Liver (tissue), 9 donors: ENCODE data around the gene ZP4. TPM values are rescaled to one million over a fixed set of nuclear protein-coding genes. Genes with fewer than 3 reads are reported as not detected.

Experiments used
- DNase-seq: peaks from one replicate; pipeline ENCODE4 v3.0.0-alpha.2; 2017; ENCODE audit warnings: low spot score
- H3K27ac ChIP-seq, 2 donors: one replicate each; pipeline ENCODE4 v1.7.0; 2013; ENCODE audit warnings: inconsistent platforms in 2 of 2, low read length in 2 of 2, control low read depth in 1 of 2, low read depth in 1 of 2, mild to moderate bottlenecking in 1 of 2
- H3K27me3 ChIP-seq, 4 donors: one replicate each; pipeline versions ENCODE4 v1.6.1 to v1.7.0; 2013; ENCODE audit warnings: low read length in 3 of 4, inconsistent platforms in 1 of 4, mild to moderate bottlenecking in 1 of 4, moderate library complexity in 1 of 4; ENCODE audit not compliant: control insufficient read depth in 4 of 4, insufficient read depth in 4 of 4
- H3K36me3 ChIP-seq, 4 donors: one replicate each; pipeline versions ENCODE4 v1.6.1 to v1.7.0; 2013; ENCODE audit warnings: low read length in 3 of 4, mild to moderate bottlenecking in 3 of 4, low read depth in 1 of 4, moderate library complexity in 1 of 4; ENCODE audit not compliant: control insufficient read depth in 4 of 4, insufficient read depth in 3 of 4
- H3K4me1 ChIP-seq, 4 donors: one replicate each; pipeline versions ENCODE4 v1.6.1 to v1.7.0; 2013; ENCODE audit warnings: low read length in 3 of 4, mild to moderate bottlenecking in 3 of 4, moderate library complexity in 1 of 4; ENCODE audit not compliant: control insufficient read depth in 4 of 4, insufficient read depth in 4 of 4
- H3K4me3 ChIP-seq, 3 donors: one replicate each; pipeline versions ENCODE4 v1.6.1 to v1.7.0; 2013; ENCODE audit warnings: low read length in 3 of 3, control low read depth in 1 of 3, low read depth in 1 of 3, mild to moderate bottlenecking in 1 of 3
- H3K9ac ChIP-seq, 2 donors: one replicate each; pipeline ENCODE4 v1.7.0; 2013; ENCODE audit warnings: low read length in 2 of 2, mild to moderate bottlenecking in 2 of 2, moderate library complexity in 2 of 2, control low read depth in 1 of 2, low read depth in 1 of 2
- H3K9me3 ChIP-seq, 4 donors: one replicate each; pipeline versions ENCODE4 v1.6.1 to v1.7.0; 2013; ENCODE audit warnings: low read length in 3 of 4; ENCODE audit not compliant: control insufficient read depth in 4 of 4
- ATF3 ChIP-seq: IDR thresholded peaks from 2 replicates; pipeline ENCODE4 v1.6.1; 2016; ENCODE audit warnings: antibody characterized with exemption
- CTCF ChIP-seq: fragments of 150-350 bp; IDR thresholded peaks from 2 replicates; pipeline ENCODE4 v1.5.1; 2017; ENCODE audit warnings: improper control_type of control experiment, low read depth, low read length; ENCODE audit not compliant: missing input control
- EGR1 ChIP-seq, 2 donors: IDR thresholded peaks; 2 replicates each; pipeline ENCODE4 v1.6.1; 2016 to 2018; ENCODE audit warnings: antibody characterized with exemption in 2 of 2, low read depth in 2 of 2
- FOXA1 ChIP-seq: IDR thresholded peaks from 2 replicates; pipeline ENCODE4 v1.6.1; 2016; ENCODE audit warnings: antibody characterized with exemption
- GABPA ChIP-seq, 2 donors: IDR thresholded peaks in 1 of 2; conservative IDR thresholded peaks in 1 of 2; 2 replicates each; pipeline ENCODE4 v1.6.1; 2016; ENCODE audit warnings: antibody characterized with exemption in 2 of 2, mild to moderate bottlenecking in 1 of 2, moderate library complexity in 1 of 2
- HNF4A ChIP-seq, 2 donors: conservative IDR thresholded peaks; 2 replicates each; pipeline ENCODE4 v1.6.1; 2016; ENCODE audit warnings: antibody characterized with exemption in 2 of 2, mild to moderate bottlenecking in 2 of 2
- HNF4G ChIP-seq: IDR thresholded peaks from 2 replicates; pipeline ENCODE4 v1.6.1; 2016; ENCODE audit warnings: antibody characterized with exemption
- JUND ChIP-seq, 2 donors: IDR thresholded peaks; 2 replicates each; pipeline ENCODE4 v1.6.1; 2016; ENCODE audit warnings: antibody characterized with exemption in 2 of 2
- MAX ChIP-seq: IDR thresholded peaks from 2 replicates; pipeline ENCODE4 v1.6.1; 2016; ENCODE audit warnings: antibody characterized with exemption
- NR2F2 ChIP-seq: IDR thresholded peaks from 2 replicates; pipeline ENCODE4 v1.6.1; 2016; ENCODE audit warnings: antibody characterized with exemption
- RAD21 ChIP-seq, 2 donors: IDR thresholded peaks; 2 replicates each; pipeline ENCODE4 v1.6.1; 2016; ENCODE audit warnings: antibody characterized with exemption in 2 of 2, mild to moderate bottlenecking in 2 of 2
- RXRA ChIP-seq, 2 donors: IDR thresholded peaks; 2 replicates each; pipeline ENCODE4 v1.6.1; 2017 to 2018; ENCODE audit warnings: antibody characterized with exemption in 2 of 2, mild to moderate bottlenecking in 1 of 2
- TAF1 ChIP-seq: conservative IDR thresholded peaks from 2 replicates; pipeline ENCODE4 v1.6.1; 2016; ENCODE audit warnings: antibody characterized with exemption, mild to moderate bottlenecking
- YY1 ChIP-seq: IDR thresholded peaks from 2 replicates; pipeline ENCODE4 v1.6.1; 2016; ENCODE audit warnings: antibody characterized with exemption, mild to moderate bottlenecking
- ZBTB33 ChIP-seq: IDR thresholded peaks from 2 replicates; pipeline ENCODE4 v1.6.1; 2016; ENCODE audit warnings: antibody characterized with exemption
- WGBS: extraction: QIAGEN DNeasy Blood & Tissue Kit; methylation state at CpG from one replicate; pipeline ENCODE4 v1.1.7; 2013; 5-methylcytosine and 5-hydroxymethylcytosine counted together
- polyA plus RNA-seq, 2 donors: library from polyadenylated mRNA; stranded (reverse) in 1 of 2; unstranded in 1 of 2; fragments of 200-250 nt in 1 of 2; fragments of >200 nt in 1 of 2; fragmentation: Nextera tagmentation in 1 of 2; extraction: Ambion mirVana in 1 of 2; gene quantifications; one replicate each; pipeline versions ENCODE4 v1.2.1 to v1.2.3, GENCODE V29; 2013 to 2015
- total RNA-seq, 2 donors: library from RNA; depleted of rRNA; stranded (reverse); fragments of >200 nt; gene quantifications; one replicate each; pipeline ENCODE4 v1.2.3, GENCODE V29; 2014
- donor health status: healthy.
- donor health status: healthy.
- donor health status: healthy.
- donor health status: healthy.
- donor health status: healthy.

ZP4 gene
- total and polyA plus RNA-seq, 4 donors: not detected

- no peaks in the 10 kb centered on the region for H3K9me3 ChIP-seq
- peaks cover 0 to 4% (median 1%) of the 10 kb centered on the region in 4 donors for H3K27me3 ChIP-seq
- WGBS: 73% methylated on average over 4 of the region's 4 CpGs
- H3K4me3 ChIP-seq: no peak overlapping the region
- H3K9ac ChIP-seq: no peak overlapping the region
- DNase-seq: no peak
- no peaks in the 10 kb centered on the region for H3K4me1 ChIP-seq
- H3K27ac ChIP-seq: no peak overlapping the region
- TF ChIP-seq YY1 (no peak), GABPA (IDR thresholded peaks at IDR 0.05 in 1 of 2, conservative IDR thresholded peaks at IDR 0.05 in 1 of 2) (no peak), FOXA1 (no peak), RXRA (IDR thresholded peaks at IDR 0.05) (no peak), EGR1 (IDR thresholded peaks at IDR 0.05; ENCODE audit: low read depth in 2 of 2) (no peak), HNF4A (conservative IDR thresholded peaks at IDR 0.05) (no peak)
- no peaks in the 10 kb centered on the region for H3K36me3 ChIP-seq
Observed at GRCh38 chr1:237873487-237874211, 17.1 kb downstream of the ZP4 start.

GRCh38 chr1:237868817-237869600, 21.7 kb downstream of the ZP4 start:
- H3K27me3 ChIP-seq: no peaks in the 10 kb centered on the region
- H3K9ac ChIP-seq: no peak overlapping the region
- H3K4me3 ChIP-seq: no peak overlapping the region
- TF ChIP-seq HNF4G (no peak), MAX (no peak), RXRA (IDR thresholded peaks at IDR 0.05) (no peak), RAD21 (IDR thresholded peaks at IDR 0.05) (no peak), YY1 (no peak), GABPA (IDR thresholded peaks at IDR 0.05 in 1 of 2, conservative IDR thresholded peaks at IDR 0.05 in 1 of 2) (no peak), JUND (IDR thresholded peaks at IDR 0.05) (no peak), ZBTB33 (no peak), EGR1 (IDR thresholded peaks at IDR 0.05; ENCODE audit: low read depth in 2 of 2) (no peak), NR2F2 (no peak)
- no peak overlapping the region for H3K27ac ChIP-seq
- no peak for DNase-seq
- no peaks in the 10 kb centered on the region for H3K9me3 ChIP-seq
- 76% methylated on average over 4 of the region's 4 CpGs for WGBS
- no peaks in the 10 kb centered on the region for H3K36me3 ChIP-seq
- H3K4me1 ChIP-seq: peaks cover 5 to 7% (median 5%) of the 10 kb centered on the region in 4 donors

GRCh38 chr1:237867380-237867888, 23.3 kb downstream of the ZP4 start:
- WGBS: 89% methylated on average over 1 of the region's 1 CpG
- no peak overlapping the region for H3K27ac ChIP-seq
- no peak for TF ChIP-seq GABPA (IDR thresholded peaks at IDR 0.05 in 1 of 2, conservative IDR thresholded peaks at IDR 0.05 in 1 of 2)
- TF ChIP-seq JUND (IDR thresholded peaks at IDR 0.05): no peak
- no peak for TF ChIP-seq CTCF
- TF ChIP-seq MAX: no peak
- no peak for TF ChIP-seq YY1
- TF ChIP-seq FOXA1: no peak
- no peak for TF ChIP-seq ATF3
- TF ChIP-seq NR2F2: no peak
- no peak for TF ChIP-seq EGR1 (IDR thresholded peaks at IDR 0.05; ENCODE audit: low read depth in 2 of 2)
- no peak for TF ChIP-seq TAF1
- no peak for TF ChIP-seq HNF4G
- no peaks in the 10 kb centered on the region for H3K36me3 ChIP-seq
- H3K9ac ChIP-seq: no peak overlapping the region
- H3K9me3 ChIP-seq: no peaks in the 10 kb centered on the region
- no peak for DNase-seq
- peaks cover 5 to 7% (median 5%) of the 10 kb centered on the region in 4 donors for H3K4me1 ChIP-seq
- no peaks in the 10 kb centered on the region for H3K27me3 ChIP-seq
- H3K4me3 ChIP-seq: no peak overlapping the region
